Endothelial cell (in vitro differentiated cells): ENCODE results near the gene TMEM201. TPM values are rescaled to one million over a fixed set of nuclear protein-coding genes. Genes with fewer than 3 reads are reported as not detected.

Source experiments
- DNase-seq: peaks from one replicate; pipeline ENCODE4 v3.0.0; 2021; ENCODE audit warnings: low spot score
- H3K27ac Mint-ChIP-seq: one replicate; pipeline ENCODE4 v1.8.0; 2021; ENCODE audit warnings: mixed read lengths, inconsistent platforms; ENCODE audit not compliant: unreplicated experiment
- H3K27me3 Mint-ChIP-seq: one replicate; pipeline ENCODE4 v1.8.0; 2021; ENCODE audit warnings: mild to moderate bottlenecking, moderate library complexity, mixed read lengths, inconsistent platforms; ENCODE audit not compliant: unreplicated experiment
- H3K36me3 Mint-ChIP-seq: one replicate; pipeline ENCODE4 v1.8.0; 2021; ENCODE audit warnings: mild to moderate bottlenecking, low read depth, mixed read lengths, inconsistent platforms; ENCODE audit not compliant: unreplicated experiment
- H3K4me1 Mint-ChIP-seq: one replicate; pipeline ENCODE4 v1.8.0; 2021; ENCODE audit warnings: mild to moderate bottlenecking, mixed read lengths, inconsistent platforms; ENCODE audit not compliant: unreplicated experiment
- H3K4me3 Mint-ChIP-seq: one replicate; pipeline ENCODE4 v1.8.0; 2021; ENCODE audit warnings: mild to moderate bottlenecking, mixed read lengths, inconsistent platforms; ENCODE audit not compliant: unreplicated experiment
- H3K9me3 Mint-ChIP-seq: one replicate; pipeline ENCODE4 v1.8.0; 2021; ENCODE audit warnings: mixed read lengths, inconsistent platforms; ENCODE audit not compliant: unreplicated experiment
- CTCF ChIP-seq: fragments of 200-600 bp; sonication (generic); IDR thresholded peaks from one replicate; pipeline ENCODE4 v1.5.0; 2021; ENCODE audit warnings: antibody characterized with exemption; ENCODE audit not compliant: unreplicated experiment
- total RNA-seq: library from RNA; stranded (reverse); fragmentation: NEBNext Ultra II Directional; extraction: Animal tissue kit (Norgen Biotek cat#: 25700); gene quantifications from one replicate; pipeline ENCODE4 v1.2.1, GENCODE V29; 2021; ENCODE audit not compliant: unreplicated experiment

TMEM201 gene
- total RNA-seq, 1 donor from 2014 or later, result 19.1 TPM

GRCh38 chr1:9646037-9646436 lies 57.3 kb downstream of the TMEM201 start:
- Mint-ChIP-seq H3K4me3 (no peak overlapping the region), H3K36me3 (no peaks in the 10 kb centered on the region), H3K4me1 (no peaks in the 10 kb centered on the region), H3K9me3 (no peaks in the 10 kb centered on the region), H3K27me3 (peaks cover 5% of the 10 kb centered on the region), H3K27ac (no peak overlapping the region)
- no peak for DNase-seq
- no peak for TF ChIP-seq CTCF

GRCh38 chr1:9648171-9648570 lies 59.5 kb downstream of the TMEM201 start:
- Mint-ChIP-seq H3K27me3 (peaks cover 5% of the 10 kb centered on the region), H3K4me1 (peaks cover 2% of the 10 kb centered on the region), H3K9me3 (no peaks in the 10 kb centered on the region), H3K27ac (no peak overlapping the region), H3K4me3 (no peak overlapping the region), H3K36me3 (no peaks in the 10 kb centered on the region)
- no peak for TF ChIP-seq CTCF
- no peak for DNase-seq

- Mint-ChIP-seq H3K27me3 (peaks cover 8% of the 10 kb centered on the region), H3K9me3 (no peaks in the 10 kb centered on the region), H3K4me1 (peaks cover 2% of the 10 kb centered on the region), H3K27ac (no peak overlapping the region), H3K4me3 (no peak overlapping the region), H3K36me3 (no peaks in the 10 kb centered on the region)
- DNase-seq, result no peak
- TF ChIP-seq CTCF, result no peak
Observed at GRCh38 chr1:9649769-9650168, 61.1 kb downstream of the TMEM201 start.

GRCh38 chr1:9651220-9651564 lies 62.5 kb downstream of the TMEM201 start:
- no peak for DNase-seq
- Mint-ChIP-seq H3K4me1 (peaks cover 2% of the 10 kb centered on the region), H3K27me3 (peaks cover 8% of the 10 kb centered on the region), H3K36me3 (no peaks in the 10 kb centered on the region), H3K9me3 (no peaks in the 10 kb centered on the region), H3K27ac (no peak overlapping the region), H3K4me3 (peak overlapping the region; percentile 83)
- TF ChIP-seq CTCF, result no peak

GRCh38 chr1:9651565-9652378 lies 63.1 kb downstream of the TMEM201 start, which contains the start of gene PIK3CD:
PIK3CD (plus strand) TSS chr1:9651731; CDS start chr1:9710456, 58,725 bp downstream.
- peak within 1 kb of the TSS; percentile 83 for H3K4me3 Mint-ChIP-seq
- TF ChIP-seq CTCF, result no peak
- DNase-seq, result peak; percentile 54
- peaks cover 2% of the 10 kb centered on the region for H3K4me1 Mint-ChIP-seq
- no peak within 1 kb of the TSS for H3K27ac Mint-ChIP-seq
- no peaks in the 10 kb centered on the region for H3K9me3 Mint-ChIP-seq
- peaks cover 6% of the 10 kb centered on the region for H3K27me3 Mint-ChIP-seq
- no peaks in the 10 kb centered on the region for H3K36me3 Mint-ChIP-seq
